ENCODE data around the gene MAGI1.
"Not testable (repeated sequence)": the region's sequence is repeated elsewhere in the genome, so short reads cannot be mapped to it uniquely, and the experiment has no call there.

MAGI1 gene

GRCh38 chr3:65734792-65735191 is 303.9 kb downstream of the MAGI1 start:
- no peak for DNase-seq

GRCh38 chr3:65734382-65734781 is 304.3 kb downstream of the MAGI1 start:
- DNase-seq = no peak

- no peak for DNase-seq
Measured at GRCh38 chr3:65733459-65733858, 305.3 kb downstream of the MAGI1 start.

- DNase-seq = peak; percentile 58
Measured at GRCh38 chr3:65732051-65732935, 306.4 kb downstream of the MAGI1 start.

GRCh38 chr3:65730449-65730848 is 308.3 kb downstream of the MAGI1 start:
- DNase-seq = no peak

GRCh38 chr3:65729973-65730372 is 308.7 kb downstream of the MAGI1 start:
- DNase-seq = no peak

- DNase-seq = no peak
Measured at GRCh38 chr3:65729555-65729954, 309.2 kb downstream of the MAGI1 start.

- no peak for DNase-seq
Measured at GRCh38 chr3:65728138-65728537, 310.6 kb downstream of the MAGI1 start.

GRCh38 chr3:65723985-65724384 is 314.7 kb downstream of the MAGI1 start:
- no peak for DNase-seq

GRCh38 chr3:65723011-65723410 is 315.7 kb downstream of the MAGI1 start:
- no peak for DNase-seq

GRCh38 chr3:65720989-65721737 is 317.6 kb downstream of the MAGI1 start:
- no peak for DNase-seq

GRCh38 chr3:65719639-65720038 is 319.1 kb downstream of the MAGI1 start:
- not testable (repeated sequence) for DNase-seq

GRCh38 chr3:65717676-65718346 is 320.9 kb downstream of the MAGI1 start:
- no peak for DNase-seq

GRCh38 chr3:65716071-65716751 is 322.5 kb downstream of the MAGI1 start:
- no peak for DNase-seq

GRCh38 chr3:65714134-65714533 is 324.6 kb downstream of the MAGI1 start:
- no peak for DNase-seq

- no peak for DNase-seq
Measured at GRCh38 chr3:65713016-65713415, 325.7 kb downstream of the MAGI1 start.

GRCh38 chr3:65712140-65712539 is 326.6 kb downstream of the MAGI1 start:
- DNase-seq = no peak

- no peak for DNase-seq
Measured at GRCh38 chr3:65706776-65707568, 331.7 kb downstream of the MAGI1 start.

GRCh38 chr3:65706301-65706700 is 332.4 kb downstream of the MAGI1 start:
- no peak for DNase-seq

- no peak for DNase-seq
Measured at GRCh38 chr3:65703820-65704219, 334.9 kb downstream of the MAGI1 start.

GRCh38 chr3:65703026-65703425 is 335.7 kb downstream of the MAGI1 start:
- DNase-seq = no peak

- no peak for DNase-seq
Measured at GRCh38 chr3:65702202-65702601, 336.5 kb downstream of the MAGI1 start.
